Suprapubic skin (tissue), 4 donors: ENCODE data around the gene IHH.

Experiments
- CTCF ChIP-seq, 2 donors: fragments of 200-600 bp in 1 of 2; fragments of 450-650 bp in 1 of 2; sonication (generic) in 1 of 2; IDR thresholded peaks; one replicate each; pipeline ENCODE4 v1.5.1; 2016 to 2019; ENCODE audit warnings: antibody characterized with exemption in 2 of 2, mild to moderate bottlenecking in 1 of 2, moderate library complexity in 1 of 2
- EP300 ChIP-seq: sonication (generic); formaldehyde crosslinking; IDR thresholded peaks from one replicate; pipeline ENCODE4 v1.6.1; 2017; ENCODE audit warnings: antibody characterized with exemption
- POLR2A ChIP-seq, 2 donors: fragments of 450-650 bp; IDR thresholded peaks; one replicate each; pipeline ENCODE4 v1.6.1; 2017; ENCODE audit warnings: antibody characterized with exemption in 2 of 2, mild to moderate bottlenecking in 2 of 2, moderate library complexity in 2 of 2
- POLR2AphosphoS5 ChIP-seq, 3 donors: sonication (generic); formaldehyde crosslinking; IDR thresholded peaks; one replicate each; pipeline ENCODE4 v1.6.1; 2017; ENCODE audit warnings: antibody characterized with exemption in 3 of 3

DNA sequence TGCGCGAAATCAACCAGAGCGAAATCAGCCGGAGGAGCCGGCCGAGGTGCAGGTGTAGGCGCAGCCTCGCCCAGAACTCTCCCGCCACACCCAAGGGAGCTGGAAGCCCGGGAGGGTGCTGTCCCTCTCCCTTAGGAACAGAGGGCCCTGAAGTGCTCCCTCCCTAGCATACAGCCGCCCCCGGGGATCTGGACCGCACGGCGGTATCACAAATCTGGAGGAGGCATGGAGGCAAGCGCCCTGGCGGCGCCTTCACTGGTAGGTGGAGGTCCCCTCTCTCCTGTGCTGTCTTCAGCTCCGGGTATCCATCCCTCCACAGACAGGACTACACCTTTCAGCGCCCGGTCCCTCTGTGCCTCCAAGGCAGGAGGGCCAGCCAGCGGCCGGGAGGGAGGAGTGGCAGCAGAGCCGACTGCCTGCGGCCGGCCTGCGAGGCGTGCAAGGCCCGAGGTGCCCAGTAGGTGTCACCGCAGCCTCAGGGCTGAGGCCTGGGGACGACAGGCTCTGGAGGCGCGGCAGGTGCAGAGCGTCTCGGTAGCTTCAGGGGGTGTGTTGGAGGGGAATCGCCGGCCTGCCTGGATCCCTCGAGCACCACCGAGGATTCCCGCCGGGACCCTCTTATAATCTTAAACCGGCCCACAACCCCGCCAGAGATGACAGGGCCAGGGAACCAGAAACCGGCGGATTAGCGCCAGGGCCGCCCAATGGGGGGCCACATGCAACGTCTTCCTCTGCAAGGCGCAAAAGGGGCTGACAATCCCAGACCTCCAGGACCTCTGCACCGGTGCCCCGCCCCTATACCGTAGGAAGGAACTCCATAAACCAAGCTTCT, 2.8 kb downstream of the IHH start:
- TF ChIP-seq POLR2A (IDR thresholded peaks at IDR 0.05) (no peak), EP300 (no peak), CTCF (IDR thresholded peaks at IDR 0.05) (peak; percentile 42 to 72), POLR2AphosphoS5 (IDR thresholded peaks at IDR 0.05) (no peak)
